H9 (cell line): Measurements from ENCODE around the gene ZSCAN32. TPM values are rescaled to one million over a fixed set of nuclear protein-coding genes. Genes with fewer than 3 reads are reported as not detected.

Source experiments
- DNase-seq: peaks from one replicate; pipeline ENCODE4 v3.0.0-alpha.2; 2017
- H2AFZ ChIP-seq: one replicate; pipeline ENCODE4 v1.6.1; 2013; ENCODE audit warnings: mild to moderate bottlenecking, low read length, control low read depth, moderate library complexity
- H2AK5ac ChIP-seq: 2 replicates; pipeline ENCODE4 v1.6.1; 2013; ENCODE audit warnings: low read length, control low read depth, mixed read lengths; ENCODE audit not compliant: insufficient read length
- H2BK120ac ChIP-seq: one replicate; pipeline ENCODE4 v1.6.1; 2013; ENCODE audit warnings: low read depth, mild to moderate bottlenecking, low read length, control low read depth, inconsistent platforms; ENCODE audit not compliant: poor library complexity, severe bottlenecking
- H2BK12ac ChIP-seq: 2 replicates; pipeline ENCODE4 v1.6.1; 2013; ENCODE audit warnings: low read length, control low read depth, mixed read lengths, low read depth; ENCODE audit not compliant: insufficient read length
- H2BK15ac ChIP-seq: 2 replicates; pipeline ENCODE4 v1.6.1; 2013; ENCODE audit warnings: low read depth, low read length, control low read depth
- H2BK20ac ChIP-seq: one replicate; pipeline ENCODE4 v1.6.1; 2013; ENCODE audit warnings: low read depth, mild to moderate bottlenecking, low read length, control low read depth, inconsistent platforms; ENCODE audit not compliant: poor library complexity, severe bottlenecking
- H2BK5ac ChIP-seq: 2 replicates; pipeline ENCODE4 v1.6.1; 2013; ENCODE audit warnings: low read length, control low read depth, mixed read lengths; ENCODE audit not compliant: insufficient read length
- H3K14ac ChIP-seq: 2 replicates; pipeline ENCODE4 v1.6.1; 2013; ENCODE audit warnings: low read length, control low read depth; ENCODE audit not compliant: insufficient read depth
- H3K18ac ChIP-seq: 2 replicates; pipeline ENCODE4 v1.6.1; 2013; ENCODE audit warnings: low read depth, mild to moderate bottlenecking, mixed read lengths, low read length, control low read depth; ENCODE audit not compliant: insufficient read length
- H3K23ac ChIP-seq: 2 replicates; pipeline ENCODE4 v1.6.1; 2013; ENCODE audit warnings: low read length, control low read depth, mixed read lengths, low read depth; ENCODE audit not compliant: insufficient read length
- H3K23me2 ChIP-seq: 2 replicates; pipeline ENCODE4 v1.6.1; 2013; ENCODE audit warnings: low read depth, mild to moderate bottlenecking, mixed read lengths, low read length, control low read depth; ENCODE audit not compliant: insufficient read length, poor library complexity, severe bottlenecking
- H3K27ac ChIP-seq: 2 replicates; pipeline ENCODE4 v1.5.1; 2013; ENCODE audit warnings: low read length, control low read depth, mixed read lengths, low read depth; ENCODE audit not compliant: insufficient read length
- H3K27me3 ChIP-seq: 2 replicates; pipeline ENCODE4 v1.6.1; 2013; ENCODE audit warnings: low read length, control low read depth, inconsistent platforms; ENCODE audit not compliant: insufficient read depth
- H3K4ac ChIP-seq: 2 replicates; pipeline ENCODE4 v1.6.1; 2013; ENCODE audit warnings: low read depth, mild to moderate bottlenecking, control low read depth, inconsistent platforms, low read length, moderate library complexity
- H3K4me1 ChIP-seq: 2 replicates; pipeline ENCODE4 v1.6.1; 2013; ENCODE audit warnings: low read length, control low read depth, inconsistent platforms; ENCODE audit not compliant: insufficient read depth
- H3K4me2 ChIP-seq: 2 replicates; pipeline ENCODE4 v1.6.1; 2013; ENCODE audit warnings: low read length, control low read depth, mixed read lengths; ENCODE audit not compliant: insufficient read length, insufficient read depth
- H3K56ac ChIP-seq: 2 replicates; pipeline ENCODE4 v1.6.1; 2013; ENCODE audit warnings: low read depth, mild to moderate bottlenecking, mixed read lengths, low read length, control low read depth; ENCODE audit not compliant: insufficient read length
- H3K79me1 ChIP-seq: 2 replicates; pipeline ENCODE4 v1.6.1; 2013; ENCODE audit warnings: low read depth, mild to moderate bottlenecking, moderate library complexity, low read length, control low read depth, inconsistent platforms; ENCODE audit not compliant: insufficient read depth, poor library complexity, severe bottlenecking
- H3K79me2 ChIP-seq: 2 replicates; pipeline ENCODE4 v1.6.1; 2013; ENCODE audit warnings: low read length, control low read depth, inconsistent platforms; ENCODE audit not compliant: insufficient read depth
- H3K9ac ChIP-seq: 2 replicates; pipeline ENCODE4 v1.6.1; 2013; ENCODE audit warnings: low read length, control low read depth, mixed read lengths; ENCODE audit not compliant: insufficient read length; ENCODE audit errors: extremely low read depth
- H3K9me3 ChIP-seq: one replicate; pipeline ENCODE4 v1.6.1; 2013; ENCODE audit warnings: low read depth, low read length, inconsistent platforms; ENCODE audit not compliant: control insufficient read depth
- H3T11ph ChIP-seq: one replicate; pipeline ENCODE4 v1.6.1; 2013; ENCODE audit warnings: mild to moderate bottlenecking, low read length, control low read depth, inconsistent platforms
- H4K20me1 ChIP-seq: one replicate; pipeline ENCODE4 v1.6.1; 2013; ENCODE audit not compliant: control insufficient read depth, insufficient read length, insufficient read depth
- H4K5ac ChIP-seq: 2 replicates; pipeline ENCODE4 v1.6.1; 2013; ENCODE audit warnings: low read depth, mild to moderate bottlenecking, mixed read lengths, low read length, control low read depth; ENCODE audit not compliant: insufficient read length
- H4K8ac ChIP-seq: replicated peaks from 2 replicates; pipeline ENCODE4 v1.6.1; 2013; ENCODE audit warnings: low read length, control low read depth, mixed read lengths, low read depth; ENCODE audit not compliant: insufficient read length
- H4K91ac ChIP-seq: 2 replicates; pipeline ENCODE4 v1.6.1; 2013; ENCODE audit warnings: low read depth, mild to moderate bottlenecking, moderate library complexity, mixed read lengths, low read length, control low read depth; ENCODE audit not compliant: insufficient read length
- H3K27ac Mint-ChIP-seq, 3 experiments: 2 replicates in 2 of 3; 3 replicates in 1 of 3; pipeline ENCODE4 v1.8.0; 2020 to 2021; ENCODE audit warnings: mixed read lengths in 3 of 3, mild to moderate bottlenecking in 1 of 3, moderate library complexity in 1 of 3
- H3K27me3 Mint-ChIP-seq: 2 replicates; pipeline ENCODE4 v1.8.0; 2021; ENCODE audit warnings: low read depth, mild to moderate bottlenecking, moderate library complexity, mixed read lengths
- H3K36me3 Mint-ChIP-seq, 3 experiments: 2 replicates in 2 of 3; 3 replicates in 1 of 3; pipeline ENCODE4 v1.8.0; 2020 to 2021; ENCODE audit warnings: low read depth in 3 of 3, mixed read lengths in 3 of 3; ENCODE audit not compliant: insufficient read depth in 1 of 3
- H3K4me1 Mint-ChIP-seq, 2 experiments: 2 replicates each; pipeline ENCODE4 v1.8.0; 2020; ENCODE audit warnings: mixed read lengths in 2 of 2
- H3K4me3 Mint-ChIP-seq, 2 experiments: 2 replicates in 1 of 2; 3 replicates in 1 of 2; pipeline ENCODE4 v1.8.0; 2020 to 2021; ENCODE audit warnings: mild to moderate bottlenecking in 2 of 2, mixed read lengths in 2 of 2, moderate library complexity in 1 of 2
- H3K9me3 Mint-ChIP-seq, 2 experiments: 2 replicates in 1 of 2; 3 replicates in 1 of 2; pipeline ENCODE4 v1.8.0; 2020; ENCODE audit warnings: mild to moderate bottlenecking in 2 of 2, mixed read lengths in 2 of 2, moderate library complexity in 1 of 2
- CTCF ChIP-seq: fragments of 200-600 bp; sonication (generic); conservative IDR thresholded peaks from 3 replicates; pipeline ENCODE4 v1.8.0; 2021; ENCODE audit warnings: antibody characterized with exemption, mild to moderate bottlenecking
- WGBS: extraction: QIAGEN DNeasy Blood & Tissue Kit; methylation state at CpG from one replicate; pipeline ENCODE4 v1.1.7; 2013; ENCODE audit warnings: missing lambda C conversion rate, low lambda C conversion rate, mixed read lengths; ENCODE audit not compliant: insufficient read length; ENCODE audit errors: extremely low coverage; 5-methylcytosine and 5-hydroxymethylcytosine counted together
- total RNA-seq: library from RNA; stranded (reverse); gene quantifications from 2 replicates; pipeline ENCODE4 v1.2.1, GENCODE V29; 2021

Gene ZSCAN32
- total RNA-seq, 1 experiment from 2014 or later = 18.0 TPM

GRCh38 chr16:3375680-3376079 is 25.1 kb downstream of the ZSCAN32 start:
- no peak overlapping the region for H3K4me2 ChIP-seq
- H2BK15ac ChIP-seq = no peak overlapping the region
- H3K9me3 ChIP-seq = peaks cover 17% of the 10 kb centered on the region
- no peaks in the 10 kb centered on the region for H3K79me1 ChIP-seq
- H2BK5ac ChIP-seq = no peak overlapping the region
- no peak overlapping the region for H3T11ph ChIP-seq
- no peaks in the 10 kb centered on the region for H3K79me2 ChIP-seq
- H2AFZ ChIP-seq = no peak overlapping the region
- Mint-ChIP-seq H3K4me3 (no peak overlapping the region), H3K9me3 (peaks cover 67 to 75% of the 10 kb centered on the region in 2 experiments), H3K27me3 (peaks cover 16% of the 10 kb centered on the region), H3K36me3 (peaks cover 4 to 17% (median 11%) of the 10 kb centered on the region in 3 experiments; a peak in 6 of 7 replicates), H3K4me1 (no peaks in the 10 kb centered on the region), H3K27ac (no peak overlapping the region)
- H3K18ac ChIP-seq = no peak overlapping the region
- TF ChIP-seq CTCF = no peak
- H3K27me3 ChIP-seq = no peaks in the 10 kb centered on the region
- H3K23ac ChIP-seq = no peak overlapping the region
- H2BK12ac ChIP-seq = no peak overlapping the region
- H3K9ac ChIP-seq = no peak overlapping the region
- H4K20me1 ChIP-seq = no peaks in the 10 kb centered on the region
- H2BK20ac ChIP-seq = no peak overlapping the region
- no peaks in the 10 kb centered on the region for H3K23me2 ChIP-seq
- no peak overlapping the region for H3K14ac ChIP-seq
- H3K4me1 ChIP-seq = no peaks in the 10 kb centered on the region
- no CpG with 5 or more reads among the region's 5 CpGs for WGBS
- no peak overlapping the region for H3K27ac ChIP-seq
- H4K5ac ChIP-seq = no peak overlapping the region
- no peak overlapping the region for H2AK5ac ChIP-seq
- no peak overlapping the region for H2BK120ac ChIP-seq
- H3K56ac ChIP-seq = no peak overlapping the region
- no peak overlapping the region for H4K8ac ChIP-seq
- H3K4ac ChIP-seq = no peak overlapping the region
- DNase-seq = no peak
- no peak overlapping the region for H4K91ac ChIP-seq
